Spleen (tissue), 7 donors: ENCODE measurements around the gene CFAP77.

Experiments used
- POLR2A ChIP-seq, 3 donors: fragments of 450-650 bp; IDR thresholded peaks; one replicate each; pipeline ENCODE4 v1.5.1; 2017; ENCODE audit warnings: antibody characterized with exemption in 3 of 3, mild to moderate bottlenecking in 1 of 3
- TF ChIP-seq, protein P1 (sequence below), 11 experiments: fragments of 200-600 bp in 7 of 11; fragments of 450-650 bp in 4 of 11; sonication (generic) in 4 of 11; IDR thresholded peaks in 8 of 11; conservative IDR thresholded peaks in 3 of 11; 1 replicate in 7 of 11; 2 replicates in 4 of 11; pipeline versions ENCODE4 v1.4.0 to v1.8.0; 2016 to 2021; ENCODE audit warnings: antibody characterized with exemption in 11 of 11, inconsistent platforms in 4 of 11, mild to moderate bottlenecking in 1 of 11
- donor health status: DM: no; HTN: no; CAD: no; lungs with moderate emphysema.
- donor health status: DM: no; HTN: no; CAD: no.
- donor health status: DM: no; HTN: no; CAD: no.

GRCh38 chr9:132498531-132499210, 88.7 kb downstream of the CFAP77 start:
- TF ChIP-seq, protein P1, sequence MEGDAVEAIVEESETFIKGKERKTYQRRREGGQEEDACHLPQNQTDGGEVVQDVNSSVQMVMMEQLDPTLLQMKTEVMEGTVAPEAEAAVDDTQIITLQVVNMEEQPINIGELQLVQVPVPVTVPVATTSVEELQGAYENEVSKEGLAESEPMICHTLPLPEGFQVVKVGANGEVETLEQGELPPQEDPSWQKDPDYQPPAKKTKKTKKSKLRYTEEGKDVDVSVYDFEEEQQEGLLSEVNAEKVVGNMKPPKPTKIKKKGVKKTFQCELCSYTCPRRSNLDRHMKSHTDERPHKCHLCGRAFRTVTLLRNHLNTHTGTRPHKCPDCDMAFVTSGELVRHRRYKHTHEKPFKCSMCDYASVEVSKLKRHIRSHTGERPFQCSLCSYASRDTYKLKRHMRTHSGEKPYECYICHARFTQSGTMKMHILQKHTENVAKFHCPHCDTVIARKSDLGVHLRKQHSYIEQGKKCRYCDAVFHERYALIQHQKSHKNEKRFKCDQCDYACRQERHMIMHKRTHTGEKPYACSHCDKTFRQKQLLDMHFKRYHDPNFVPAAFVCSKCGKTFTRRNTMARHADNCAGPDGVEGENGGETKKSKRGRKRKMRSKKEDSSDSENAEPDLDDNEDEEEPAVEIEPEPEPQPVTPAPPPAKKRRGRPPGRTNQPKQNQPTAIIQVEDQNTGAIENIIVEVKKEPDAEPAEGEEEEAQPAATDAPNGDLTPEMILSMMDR (IDR thresholded peaks at IDR 0.05 in 8 of 11, conservative IDR thresholded peaks at IDR 0.05 in 3 of 11), result no peak
- no peak for TF ChIP-seq POLR2A (IDR thresholded peaks at IDR 0.05)
